IMR-90 (cell line): ENCODE measurements around the gene HSH2D. TPM values are rescaled to one million over a fixed set of nuclear protein-coding genes. Genes with fewer than 3 reads are reported as not detected.

Experiments
- microRNA-seq, 2 experiments: library from miRNA; stranded (forward) in 1 of 2; unstranded in 1 of 2; fragments of 10-50 nt in 1 of 2; fragments of <30 nt in 1 of 2; gene quantifications in 1 of 2; microRNA quantifications in 1 of 2; one replicate each; pipeline versions ENCODE3 to v1.1.0; 2013 to 2020; ENCODE audit not compliant: insufficient read depth in 1 of 2, insufficient read length in 1 of 2, unreplicated experiment in 1 of 2
- polyA plus RNA-seq, 3 experiments: library from polyadenylated mRNA; depleted of rRNA; stranded (reverse); fragments of >200 nt; gene quantifications; 2 replicates each; pipeline ENCODE4 v1.2.3, GENCODE V29; 2012; ENCODE audit warnings: low replicate concordance in 1 of 3
- small RNA-seq, 5 experiments: library from RNA; depleted of rRNA; stranded (forward); fragments of <200 nt; gene quantifications; one replicate each; pipeline ENCODE3, GENCODE V24; 2012
- total RNA-seq: library from RNA; depleted of rRNA; stranded (reverse); fragments of >200 nt; gene quantifications from 2 replicates; pipeline ENCODE4 v1.2.3, GENCODE V29; 2012; rRNA removed

HSH2D gene
- total and polyA plus RNA-seq, 2 of the 4 experiments (the other 2 are of a cell fraction), result not detected

Small RNA genes lying within 50 kb of the gene (microRNA-seq; reads per million reads assigned to microRNA genes)
- not detected for gene RF00017 (ENCODE audit: insufficient read depth, insufficient read length)

Small RNA genes lying within 50 kb of the gene (small RNA-seq; reads per million reads assigned to genes)
- 0 reads per million in 5 experiments for gene RF00017

Other genes with a start within 250 kb of the HSH2D start
- gene CYP4F2, start 245.6 kb upstream of the HSH2D start, total RNA-seq, result not detected in 2 replicates
- gene CYP4F2, start 245.6 kb upstream of the HSH2D start, polyA plus RNA-seq (2012; rRNA removed), result not detected in 2 replicates
- gene CYP4F11, start 209.2 kb upstream of the HSH2D start, total RNA-seq, result not detected in 2 replicates
- gene CYP4F11, start 209.2 kb upstream of the HSH2D start, polyA plus RNA-seq (2012; rRNA removed), result not detected in 2 replicates
- not detected in 2 replicates for gene OR10H4, start 194.7 kb upstream of the HSH2D start, total RNA-seq
- gene OR10H4, start 194.7 kb upstream of the HSH2D start, polyA plus RNA-seq (2012; rRNA removed), result not detected in 2 replicates
- 1,075 and 1,562 TPM in 2 replicates for gene TPM4, start 67.2 kb upstream of the HSH2D start, total RNA-seq
- 1,160 and 1,218 TPM in 2 replicates for gene TPM4, start 67.2 kb upstream of the HSH2D start, polyA plus RNA-seq (2012; rRNA removed)
- 135 and 158 TPM in 2 replicates for gene RAB8A, start 31.8 kb upstream of the HSH2D start, total RNA-seq
- gene RAB8A, start 31.8 kb upstream of the HSH2D start, polyA plus RNA-seq (2012; rRNA removed), result 61.8 and 64.5 TPM in 2 replicates
- gene CIB3, start 29.8 kb downstream of the HSH2D start, total RNA-seq, result not detected in 2 replicates
- gene CIB3, start 29.8 kb downstream of the HSH2D start, polyA plus RNA-seq (2012; rRNA removed), result not detected in 2 replicates
- gene FAM32A, start 41.7 kb downstream of the HSH2D start, total RNA-seq, result 99.2 and 99.5 TPM in 2 replicates
- gene FAM32A, start 41.7 kb downstream of the HSH2D start, polyA plus RNA-seq (2012; rRNA removed), result 127 and 130 TPM in 2 replicates
- gene AP1M1, start 54.2 kb downstream of the HSH2D start, total RNA-seq, result 85.1 and 85.8 TPM in 2 replicates
- 97.4 and 99.1 TPM in 2 replicates for gene AP1M1, start 54.2 kb downstream of the HSH2D start, polyA plus RNA-seq (2012; rRNA removed)
- 1.1 and 3.3 TPM in 2 replicates for gene KLF2, start 181.1 kb downstream of the HSH2D start, total RNA-seq
- gene KLF2, start 181.1 kb downstream of the HSH2D start, polyA plus RNA-seq (2012; rRNA removed), result 34.4 and 38.9 TPM in 2 replicates